K562 (cell line): ENCODE data around the gene GPR4. TPM values are rescaled to one million over a fixed set of nuclear protein-coding genes. Genes with fewer than 3 reads are reported as not detected.

Source experiments
- CBX3 ChIP-seq, 2 experiments: IDR thresholded peaks; 1 replicate in 1 of 2; 2 replicates in 1 of 2; pipeline ENCODE4 v1.6.1; 2012; ENCODE audit warnings: inconsistent platforms in 2 of 2, low read length in 2 of 2, borderline replicate concordance in 1 of 2, control low read depth in 1 of 2
- KAT2B ChIP-seq: IDR thresholded peaks from one replicate; pipeline ENCODE4 v1.6.1; 2012; ENCODE audit warnings: low read depth, mild to moderate bottlenecking, control low read depth, inconsistent platforms, low read length, moderate library complexity
- ZNF41 ChIP-seq: fragments of 250-450 bp; sonication (Bioruptor Pico); conservative IDR thresholded peaks from 2 replicates; pipeline ENCODE4 v1.4.0; 2020; ENCODE audit warnings: mild to moderate bottlenecking
- polyA plus RNA-seq, 8 experiments: library from polyadenylated mRNA; depleted of rRNA in 4 of 8; stranded (reverse) in 5 of 8; unstranded in 3 of 8; fragments of >200 nt; fragmentation: Nextera tagmentation in 2 of 8; fragmentation: Illumina TruSeq in 1 of 8; extraction: Ambion mirVana in 2 of 8; extraction: Trizol in 1 of 8; gene quantifications; 2 replicates each; pipeline versions ENCODE4 v1.2.1 to v1.2.3, GENCODE V29; 2011 to 2014; ENCODE audit warnings: inconsistent platforms in 1 of 8, missing spikeins in 1 of 8
- total RNA-seq, 7 experiments: library from RNA; depleted of rRNA in 6 of 7; stranded (reverse); fragments of >200 nt in 6 of 7; fragmentation: Illumina TruSeq in 2 of 7; extraction: Trizol in 2 of 7; gene quantifications; 2 replicates each; pipeline versions ENCODE4 v1.2.1 to v1.2.3, GENCODE V29; 2011 to 2021; ENCODE audit warnings: low replicate concordance in 1 of 7
- TF ChIP-seq, protein P1 (sequence below): fragments of 450-650 bp; IDR thresholded peaks from 2 replicates; pipeline ENCODE4 v1.6.1; 2016; ENCODE audit warnings: low read depth

The GPR4 gene
- total and polyA plus RNA-seq, 9 of the 15 experiments (the other 6 are each of a cell fraction or from before 2014, with no cell fraction given), result 0.03 to 0.09 (median 0.04) TPM; not detected in 5

DNA sequence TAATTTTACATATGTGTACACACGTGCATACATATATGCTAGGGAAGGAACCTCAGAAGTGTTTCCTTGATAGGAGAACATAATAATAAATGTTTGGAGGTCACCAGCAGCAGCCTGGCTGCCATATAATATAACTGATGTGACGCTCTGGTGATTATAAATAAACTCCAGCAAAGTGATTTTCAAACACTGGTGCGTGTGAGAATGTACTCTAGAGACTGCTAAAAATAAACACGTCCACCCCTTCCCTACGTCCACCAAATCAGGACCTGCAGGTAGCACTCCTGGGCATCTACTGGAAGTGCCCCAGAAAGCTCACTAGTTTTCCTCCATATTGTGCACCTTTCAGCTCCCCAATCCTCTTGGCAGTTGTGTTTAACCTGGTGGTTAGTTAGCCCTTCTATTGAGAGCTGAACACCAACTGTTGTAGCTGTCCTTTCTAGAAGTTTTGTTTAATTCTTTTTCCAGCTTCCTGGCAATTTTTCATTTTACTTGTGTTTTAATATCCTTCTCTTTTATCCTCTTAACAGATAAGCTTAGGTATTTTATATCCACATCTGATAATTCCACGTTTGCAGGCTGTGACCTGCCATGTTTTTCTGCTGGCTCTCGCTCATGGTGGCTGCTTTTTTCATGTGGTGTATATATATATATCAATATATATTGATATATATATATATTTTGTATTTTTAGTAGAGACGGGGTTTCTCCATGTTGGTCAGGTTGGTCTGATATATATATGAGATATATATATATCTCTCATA lies 30.4 kb downstream of the GPR4 start (continued):
- TF ChIP-seq, protein P1, sequence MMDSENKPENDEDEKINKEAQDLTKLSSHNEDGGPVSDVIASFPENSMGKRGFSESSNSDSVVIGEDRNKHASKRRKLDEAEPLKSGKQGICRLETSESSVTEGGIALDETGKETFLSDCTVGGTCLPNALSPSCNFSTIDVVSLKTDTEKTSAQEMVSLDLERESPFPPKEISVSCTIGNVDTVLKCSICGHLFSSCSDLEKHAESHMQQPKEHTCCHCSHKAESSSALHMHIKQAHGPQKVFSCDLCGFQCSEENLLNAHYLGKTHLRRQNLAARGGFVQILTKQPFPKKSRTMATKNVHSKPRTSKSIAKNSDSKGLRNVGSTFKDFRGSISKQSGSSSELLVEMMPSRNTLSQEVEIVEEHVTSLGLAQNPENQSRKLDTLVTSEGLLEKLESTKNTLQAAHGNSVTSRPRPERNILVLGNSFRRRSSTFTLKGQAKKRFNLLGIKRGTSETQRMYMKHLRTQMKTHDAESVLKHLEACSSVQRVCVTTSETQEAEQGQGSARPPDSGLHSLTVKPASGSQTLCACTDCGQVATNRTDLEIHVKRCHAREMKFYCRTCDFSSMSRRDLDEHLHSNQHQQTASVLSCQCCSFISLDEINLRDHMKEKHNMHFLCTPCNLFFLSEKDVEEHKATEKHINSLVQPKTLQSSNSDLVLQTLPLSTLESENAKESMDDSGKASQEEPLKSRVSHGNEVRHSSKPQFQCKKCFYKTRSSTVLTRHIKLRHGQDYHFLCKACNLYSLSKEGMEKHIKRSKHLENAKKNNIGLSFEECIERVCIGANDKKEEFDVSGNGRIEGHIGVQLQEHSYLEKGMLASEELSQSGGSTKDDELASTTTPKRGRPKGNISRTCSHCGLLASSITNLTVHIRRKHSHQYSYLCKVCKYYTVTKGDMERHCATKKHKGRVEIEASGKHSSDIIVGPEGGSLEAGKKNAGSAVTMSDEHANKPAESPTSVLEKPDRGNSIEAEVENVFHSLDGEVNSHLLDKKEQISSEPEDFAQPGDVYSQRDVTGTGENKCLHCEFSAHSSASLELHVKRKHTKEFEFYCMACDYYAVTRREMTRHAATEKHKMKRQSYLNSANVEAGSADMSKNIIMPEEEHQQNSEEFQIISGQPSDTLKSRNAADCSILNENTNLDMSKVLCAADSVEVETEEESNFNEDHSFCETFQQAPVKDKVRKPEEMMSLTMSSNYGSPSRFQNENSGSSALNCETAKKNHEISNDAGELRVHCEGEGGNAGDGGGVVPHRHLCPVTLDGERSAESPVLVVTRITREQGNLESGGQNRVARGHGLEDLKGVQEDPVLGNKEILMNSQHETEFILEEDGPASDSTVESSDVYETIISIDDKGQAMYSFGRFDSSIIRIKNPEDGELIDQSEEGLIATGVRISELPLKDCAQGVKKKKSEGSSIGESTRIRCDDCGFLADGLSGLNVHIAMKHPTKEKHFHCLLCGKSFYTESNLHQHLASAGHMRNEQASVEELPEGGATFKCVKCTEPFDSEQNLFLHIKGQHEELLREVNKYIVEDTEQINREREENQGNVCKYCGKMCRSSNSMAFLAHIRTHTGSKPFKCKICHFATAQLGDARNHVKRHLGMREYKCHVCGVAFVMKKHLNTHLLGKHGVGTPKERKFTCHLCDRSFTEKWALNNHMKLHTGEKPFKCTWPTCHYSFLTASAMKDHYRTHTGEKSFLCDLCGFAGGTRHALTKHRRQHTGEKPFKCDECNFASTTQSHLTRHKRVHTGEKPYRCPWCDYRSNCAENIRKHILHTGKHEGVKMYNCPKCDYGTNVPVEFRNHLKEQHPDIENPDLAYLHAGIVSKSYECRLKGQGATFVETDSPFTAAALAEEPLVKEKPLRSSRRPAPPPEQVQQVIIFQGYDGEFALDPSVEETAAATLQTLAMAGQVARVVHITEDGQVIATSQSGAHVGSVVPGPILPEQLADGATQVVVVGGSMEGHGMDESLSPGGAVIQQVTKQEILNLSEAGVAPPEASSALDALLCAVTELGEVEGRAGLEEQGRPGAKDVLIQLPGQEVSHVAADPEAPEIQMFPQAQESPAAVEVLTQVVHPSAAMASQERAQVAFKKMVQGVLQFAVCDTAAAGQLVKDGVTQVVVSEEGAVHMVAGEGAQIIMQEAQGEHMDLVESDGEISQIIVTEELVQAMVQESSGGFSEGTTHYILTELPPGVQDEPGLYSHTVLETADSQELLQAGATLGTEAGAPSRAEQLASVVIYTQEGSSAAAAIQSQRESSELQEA, result no peak
- peak; percentile 94 for TF ChIP-seq ZNF41 (CRISPR knock-in tag)
- TF ChIP-seq KAT2B, result no peak
- 0 out of 3 replicates have a peak, but pooled peaks of 1 of the 2 experiments have one; percentile 43 for TF ChIP-seq CBX3 (IDR thresholded peaks at IDR 0.05; ENCODE audit: borderline replicate concordance in 1 of 2, low read length in 2 of 2)
